CD4-positive, alpha-beta T cell treated with Interleukin-17A for 1 hour (primary cell): ENCODE results near the gene RBM19.
"Not testable (repeated sequence)": the region's sequence is repeated elsewhere in the genome, so short reads cannot be mapped to it uniquely, and the experiment has no call there.

Experiments used
- DNase-seq: peaks from one replicate; pipeline ENCODE4 v3.0.0-alpha.2; 2020

Gene RBM19

DNA sequence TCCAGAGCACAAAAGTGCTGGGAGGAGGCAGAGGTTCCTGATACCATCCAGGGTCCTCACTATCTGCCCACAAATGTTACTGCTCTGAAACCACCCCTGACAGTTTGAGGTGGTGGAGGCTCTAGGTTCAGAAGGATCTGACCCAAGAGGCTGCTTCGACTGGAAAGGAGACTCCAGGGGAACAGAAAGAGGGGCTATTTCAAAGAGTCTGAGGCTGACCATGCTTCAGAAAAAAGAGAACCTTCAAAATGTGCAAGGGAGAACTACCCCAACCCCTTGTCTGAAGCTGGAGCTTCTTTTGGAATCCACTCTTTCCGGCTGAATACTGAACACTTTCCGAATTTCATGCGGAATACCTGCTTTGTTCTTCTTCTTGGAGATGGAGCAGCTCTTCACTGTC is 41.8 kb downstream of the RBM19 start:
- DNase-seq, result no peak

DNA sequence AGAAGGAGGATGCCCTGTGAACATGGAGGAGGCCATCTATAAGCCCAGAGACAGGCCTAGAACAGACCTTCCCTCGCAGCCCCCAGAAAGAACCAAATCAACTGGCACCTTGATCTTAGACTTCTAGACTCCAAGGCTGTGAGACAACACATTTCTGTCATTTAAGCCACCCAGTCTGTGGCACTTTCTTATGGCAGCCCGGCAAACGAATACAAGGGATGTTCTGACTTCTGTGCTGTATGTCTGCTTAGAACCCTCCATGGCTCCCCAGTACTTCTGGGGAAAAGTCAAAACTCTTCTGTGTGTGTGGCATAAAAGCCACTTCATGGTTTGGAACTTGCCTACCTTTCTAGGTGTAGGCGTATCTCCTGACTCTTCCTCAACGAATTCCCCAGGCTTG is 42.9 kb downstream of the RBM19 start:
- no peak for DNase-seq

- no peak for DNase-seq
Measured at GRCh38 chr12:113921430-113921829, 44.7 kb downstream of the RBM19 start.

- DNase-seq, result no peak
Measured at GRCh38 chr12:113919791-113920190, 46.3 kb downstream of the RBM19 start.

DNA sequence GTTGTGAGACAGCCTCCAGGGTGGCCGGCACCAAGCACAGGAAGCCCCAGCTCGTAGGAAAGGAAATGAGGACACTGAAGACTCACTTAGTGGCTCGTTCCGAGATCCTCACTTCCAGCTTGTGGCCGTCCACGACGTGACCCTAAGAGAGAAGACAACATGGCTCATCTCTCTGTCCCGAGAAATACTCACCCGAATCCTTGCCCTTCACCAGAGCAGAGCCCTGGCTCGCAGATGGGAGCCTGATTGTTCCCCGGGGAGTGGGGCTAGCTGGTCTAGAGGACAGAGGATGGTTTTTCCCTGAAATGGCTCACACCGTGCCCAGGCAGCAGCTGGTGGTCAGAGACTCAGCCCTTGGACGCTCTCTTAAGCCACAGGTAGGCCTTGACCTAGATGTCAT is 47.8 kb downstream of the RBM19 start:
- no peak for DNase-seq

DNA sequence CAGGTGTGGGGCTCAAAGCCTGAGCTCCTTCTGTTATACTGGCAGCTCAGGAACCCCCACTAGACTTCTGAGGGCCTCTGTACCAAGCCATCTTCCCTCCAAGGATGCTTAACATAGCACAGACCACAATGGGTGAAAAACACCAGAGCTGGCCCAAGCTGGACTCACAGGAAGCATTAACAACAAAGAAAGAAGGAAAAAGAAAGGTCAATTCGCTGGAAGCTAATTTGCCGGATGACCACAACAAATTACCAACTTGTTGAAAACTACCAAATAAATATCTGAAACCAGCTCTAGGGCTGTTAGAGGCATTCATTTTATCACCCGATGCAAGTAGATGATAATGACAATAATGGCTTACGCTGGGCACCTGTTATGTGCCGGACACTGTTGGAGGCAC is 48.7 kb downstream of the RBM19 start:
- DNase-seq, result no peak

DNA sequence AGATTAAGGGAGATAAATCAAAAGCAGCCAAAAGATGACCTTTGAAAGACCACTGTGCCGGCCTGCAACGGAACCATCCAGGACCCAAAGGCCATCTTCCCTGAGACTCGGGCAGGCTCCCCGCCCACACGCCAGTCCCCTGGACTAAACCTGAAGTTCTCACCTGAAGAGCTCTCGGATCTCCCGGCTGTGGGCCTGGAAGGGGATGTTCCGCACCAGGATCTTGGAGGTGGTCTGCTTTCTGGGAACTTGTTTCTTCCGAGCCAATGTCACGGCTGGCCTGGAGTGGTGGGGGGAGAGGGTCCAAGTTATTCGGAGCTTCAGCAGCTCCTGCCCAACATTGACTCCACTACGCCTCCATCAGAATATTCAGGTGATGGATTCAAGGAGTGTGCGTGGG is 51.3 kb downstream of the RBM19 start:
- DNase-seq, result no peak

GRCh38 chr12:113914176-113914575 is 51.9 kb downstream of the RBM19 start:
- DNase-seq, result no peak

DNA sequence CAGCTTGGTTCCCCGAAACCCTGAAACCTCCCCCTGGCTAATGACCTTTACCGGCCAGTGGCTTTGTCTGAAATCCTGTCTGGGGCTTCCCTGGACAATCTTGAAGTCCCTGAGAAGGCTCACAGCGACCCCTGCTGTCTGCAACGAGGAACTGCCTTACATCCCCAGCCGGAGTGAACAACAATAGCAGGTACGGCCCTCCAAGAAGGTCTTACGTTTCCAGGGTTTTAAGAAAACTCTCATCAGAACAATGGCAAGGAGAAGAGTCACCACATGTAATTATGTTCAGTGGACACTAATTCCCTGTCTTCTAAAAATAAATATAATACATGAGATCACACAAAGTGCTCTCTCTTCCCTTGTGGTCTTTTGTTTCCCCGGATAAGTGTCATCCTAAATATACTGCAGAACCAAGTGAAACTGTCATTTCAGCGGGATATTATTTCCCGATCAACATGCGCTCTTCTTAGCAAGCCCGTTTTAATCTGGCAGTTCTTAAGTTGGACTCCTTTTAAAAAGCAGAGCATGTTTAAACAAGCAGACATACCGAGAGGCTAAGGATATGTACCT is 53.3 kb downstream of the RBM19 start:
- peak; percentile 53 for DNase-seq

DNA sequence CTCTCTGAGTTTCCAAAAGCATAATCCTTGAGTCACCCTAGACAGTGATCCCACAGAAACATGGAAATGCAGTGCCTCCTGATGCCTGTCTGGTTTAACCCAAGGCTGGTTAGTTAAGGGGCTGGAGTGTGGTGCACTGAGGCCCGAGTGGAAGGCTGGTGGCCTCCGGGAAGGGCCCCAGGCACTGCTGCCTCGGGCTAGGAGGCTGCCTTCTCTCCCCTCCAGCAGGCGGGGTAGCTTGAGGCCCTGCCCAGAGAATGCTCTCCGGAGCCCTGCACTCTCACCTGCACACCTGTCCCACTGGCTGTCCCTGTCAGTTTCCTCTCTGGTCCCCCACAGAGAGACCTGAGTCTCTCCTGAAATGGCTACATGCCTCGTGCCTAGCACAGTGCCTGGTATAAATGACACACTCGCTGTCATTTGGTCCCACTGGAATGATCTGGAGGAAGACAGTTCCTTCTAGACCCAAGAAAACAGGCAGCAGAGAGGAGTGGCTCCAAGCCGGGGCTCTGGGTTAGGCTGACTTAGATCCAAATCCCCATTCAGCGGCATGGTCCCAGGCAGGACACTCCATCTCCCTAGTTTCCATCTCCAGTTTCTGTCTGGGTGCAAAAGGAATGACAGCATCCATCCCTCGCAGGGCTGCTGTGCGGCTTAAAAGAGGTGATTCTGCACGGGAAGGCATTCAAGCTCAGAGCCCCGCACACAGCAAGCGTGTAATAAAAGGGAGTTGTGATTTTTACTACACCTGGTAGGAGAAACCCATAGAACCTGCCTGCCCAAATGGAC is 54.0 kb downstream of the RBM19 start:
- DNase-seq, result no peak

GRCh38 chr12:113910751-113911272 is 55.3 kb downstream of the RBM19 start:
- DNase-seq, result no peak

- DNase-seq, result no peak
Measured at GRCh38 chr12:113909776-113910420, 56.2 kb downstream of the RBM19 start.

DNA sequence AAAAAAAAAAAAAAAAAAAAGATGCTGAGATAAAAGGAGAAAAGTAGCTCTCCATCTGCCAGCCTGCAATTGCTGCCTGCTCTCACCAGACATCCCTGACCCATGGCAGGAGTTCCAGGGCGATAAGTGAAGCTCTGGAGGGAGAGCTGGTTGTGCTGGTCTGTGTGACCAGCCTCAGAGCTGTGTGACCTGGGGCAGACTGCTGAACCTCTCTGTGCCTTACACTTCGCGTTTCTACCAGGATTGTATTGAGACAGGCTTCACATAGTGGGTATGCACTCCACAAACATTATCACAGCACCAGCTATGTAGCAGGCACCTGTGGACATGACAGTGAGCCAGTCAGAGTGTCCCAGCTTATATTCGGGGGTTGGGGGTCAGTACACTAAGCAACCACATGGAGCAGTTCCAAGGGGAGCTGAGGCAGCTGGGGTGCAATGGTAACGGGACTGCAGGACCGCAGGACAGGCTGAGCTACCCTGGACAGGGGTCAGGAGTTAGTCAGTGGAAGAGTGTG is 57.5 kb downstream of the RBM19 start:
- DNase-seq, result no peak

DNA sequence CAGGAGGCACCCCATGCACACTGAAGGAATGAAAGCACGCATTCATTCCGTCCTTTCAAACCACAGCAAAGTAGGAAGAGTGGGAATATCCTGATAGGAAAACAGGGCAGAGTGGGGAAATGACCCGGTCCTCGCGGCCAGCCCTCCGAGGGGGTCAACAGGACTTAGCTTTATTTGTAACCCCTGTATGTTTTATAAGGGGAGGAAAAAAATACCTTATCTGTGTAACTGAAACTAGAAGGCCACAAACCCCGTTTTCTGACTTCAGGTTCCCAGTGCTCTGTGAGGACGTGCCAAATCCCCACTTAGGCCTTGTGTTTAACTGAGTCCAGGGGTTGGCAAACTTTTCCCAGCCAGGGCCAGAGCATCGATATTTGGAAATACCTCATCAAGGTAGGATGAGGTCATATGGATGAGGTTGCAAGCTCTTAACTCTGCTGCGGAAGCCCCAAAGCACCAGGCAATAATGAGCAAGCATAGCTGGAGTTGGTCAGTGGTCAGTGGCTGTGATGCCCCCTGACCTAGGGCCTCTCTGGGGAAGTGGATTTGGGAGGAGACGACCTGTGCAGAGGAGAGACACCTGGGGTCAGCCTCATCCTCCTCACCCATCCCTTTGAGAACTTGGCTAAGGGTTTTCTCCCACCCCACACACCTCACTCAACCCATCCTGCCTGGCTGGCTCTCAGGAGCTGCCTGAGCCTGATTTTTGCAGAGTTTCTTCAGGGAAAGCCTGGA is 58.5 kb downstream of the RBM19 start:
- no peak for DNase-seq

DNA sequence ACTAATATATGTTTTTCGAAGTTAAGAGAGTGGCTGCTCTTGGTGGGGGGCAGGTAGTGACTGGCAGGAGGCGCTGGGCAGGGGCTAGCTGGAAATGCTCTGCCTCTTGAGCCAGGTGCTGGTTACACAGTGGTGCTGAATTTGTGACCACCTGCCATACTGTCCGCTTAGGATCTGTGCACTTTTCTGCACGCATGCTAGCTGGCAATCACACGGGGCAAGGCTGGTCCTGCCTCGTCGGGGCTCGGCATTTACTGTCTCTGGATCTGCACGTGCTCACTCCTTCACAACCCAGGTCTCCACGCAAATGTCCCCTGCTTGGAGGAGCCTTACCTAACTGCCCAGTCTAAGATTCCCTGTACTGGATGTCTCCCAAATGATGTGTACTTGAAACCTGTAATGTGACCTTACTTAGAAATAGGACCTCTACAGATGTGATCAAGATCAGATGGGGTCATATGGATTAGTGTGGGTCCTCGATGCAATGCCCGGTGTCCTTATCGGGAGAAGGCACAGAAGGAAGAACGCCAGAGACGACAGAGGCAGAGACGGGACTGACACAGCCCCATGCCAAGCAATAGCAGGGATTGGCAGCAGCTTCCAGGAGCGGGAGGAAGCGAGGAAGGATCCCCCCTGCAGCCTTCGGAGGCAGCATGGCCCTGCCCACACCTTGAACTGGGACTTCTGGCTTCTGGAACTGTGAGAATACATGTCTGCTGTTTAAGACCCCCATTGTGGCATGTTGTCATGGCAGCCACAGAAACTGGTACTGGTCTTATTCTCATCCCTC is 59.5 kb downstream of the RBM19 start:
- no peak for DNase-seq

- DNase-seq, result no peak
Measured at GRCh38 chr12:113905829-113906228, 60.3 kb downstream of the RBM19 start.

DNA sequence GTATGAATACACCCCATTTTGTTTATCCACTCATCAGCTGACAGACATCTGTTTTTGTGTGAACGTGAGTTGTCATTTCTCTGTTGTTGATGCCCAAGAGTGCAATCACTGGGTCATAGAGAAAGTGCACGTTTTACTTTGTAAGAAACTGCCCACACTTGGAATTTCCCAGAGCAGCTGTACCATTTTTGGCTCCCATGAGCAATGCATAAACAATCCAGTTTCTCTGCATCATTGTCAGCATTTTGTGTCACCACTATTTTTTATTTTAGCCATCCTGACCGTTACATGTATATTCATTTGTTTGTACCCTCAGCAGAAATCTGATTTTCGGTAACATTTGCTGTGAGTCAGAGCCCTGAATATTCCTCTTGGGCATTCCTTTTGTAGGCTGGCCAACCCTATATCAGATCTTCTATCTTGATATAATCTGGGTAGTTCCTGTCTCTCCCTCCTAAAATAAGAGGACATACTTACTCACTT is 62.7 kb downstream of the RBM19 start:
- no peak for DNase-seq

GRCh38 chr12:113901319-113901718 is 64.8 kb downstream of the RBM19 start:
- not testable (repeated sequence) for DNase-seq

DNA sequence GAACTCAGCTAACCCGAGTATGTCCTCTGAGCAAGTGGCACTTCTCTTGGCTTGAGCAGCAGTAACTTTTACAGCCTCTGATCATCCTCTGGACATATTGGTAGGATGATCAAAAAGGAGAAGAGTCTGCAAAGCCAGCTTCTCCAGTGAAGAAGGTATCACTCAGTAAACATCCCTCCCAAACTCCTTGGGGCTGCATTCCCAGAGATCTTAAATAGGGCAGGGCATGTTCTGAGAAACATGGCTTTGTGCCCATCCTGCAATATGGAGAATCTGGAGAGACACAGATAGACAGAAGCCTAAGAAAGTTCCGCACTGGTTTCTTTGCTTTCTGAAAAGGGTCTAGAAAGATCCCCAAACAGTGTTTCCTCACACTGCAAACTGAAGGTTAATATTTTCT is 65.4 kb downstream of the RBM19 start:
- DNase-seq, result no peak

- no peak for DNase-seq
Measured at GRCh38 chr12:113899561-113900471, 66.3 kb downstream of the RBM19 start.

DNA sequence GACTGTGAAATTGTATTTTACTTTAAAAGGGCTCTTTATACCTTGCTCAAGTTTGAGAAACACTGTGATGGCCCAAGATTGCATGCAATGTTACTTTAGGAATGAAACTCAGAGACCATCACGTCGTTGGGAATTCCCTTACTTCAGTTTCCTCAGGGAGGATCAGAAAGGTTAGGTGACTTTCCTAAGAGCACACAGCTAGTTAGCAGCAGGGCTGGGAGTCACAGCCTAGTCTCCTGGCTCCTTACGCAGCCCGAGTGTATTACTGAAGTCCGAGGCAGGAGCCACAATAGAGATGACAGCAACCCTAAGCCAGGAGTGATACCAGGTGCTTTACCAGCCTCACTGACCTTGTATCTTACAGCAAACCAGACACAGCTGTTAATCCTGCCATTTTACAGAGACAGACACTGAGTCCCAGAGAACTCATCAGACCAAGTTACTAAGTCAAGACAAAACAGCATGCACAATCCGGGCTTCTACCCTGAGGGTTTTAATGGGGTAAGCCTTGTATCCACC is 67.0 kb downstream of the RBM19 start:
- DNase-seq, result no peak
